Measurements from ENCODE around the gene CRYBB1. TPM values are rescaled to one million over a fixed set of nuclear protein-coding genes. Genes with fewer than 3 reads are reported as not detected.

Gene CRYBB1
- total and polyA plus RNA-seq, 2 donors (not counting 3 experiments of a cell fraction or from before 2014, with no cell fraction given): not detected

DNA sequence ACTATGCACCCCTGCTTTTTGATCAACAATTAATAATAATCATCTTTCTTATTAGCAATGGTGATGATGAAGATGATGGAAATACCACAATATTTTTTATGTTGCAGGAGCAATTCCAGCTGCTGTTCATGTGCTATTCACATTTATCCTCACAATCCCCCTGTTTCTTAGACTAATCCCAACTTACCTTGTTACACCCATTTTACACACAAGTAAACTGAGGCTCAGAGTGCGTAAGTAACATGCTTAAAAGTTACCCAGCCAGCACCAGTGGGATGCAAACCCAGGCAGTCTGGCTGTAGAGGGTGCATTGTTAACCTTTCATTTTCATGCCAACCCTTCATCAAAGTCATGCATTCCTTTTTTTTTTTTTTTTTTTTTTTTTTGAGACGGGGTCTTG, 2.4 kb upstream of the CRYBB1 start:
- intact Hi-C loops (cut with micrococcal nuclease): no loop called here
- dilution Hi-C loops (cut with MboI; ENCODE audit: extremely low pct_ligation_motif_present, low sequenced_read_pairs): no loop called here
- no TSS peak for BruUV-seq (replicated peaks)
- ChIA-PET POLR2A (no interaction called here), CTCF (no interaction called here)
- Histone ChIP-seq H3K9me1 (replicated peaks; ENCODE audit: control insufficient read depth, extremely low read depth, insufficient read depth, low read length) (no peaks in the 10 kb centered on the region), H3K27ac (ENCODE audit: insufficient read depth, low read depth, low read length) (no peak overlapping the region), H3K9me3 (replicated peaks; ENCODE audit: control insufficient read depth, insufficient read depth, low read length) (no peaks in the 10 kb centered on the region), H3K4me1 (ENCODE audit: control insufficient read depth, extremely low read depth, insufficient read depth, low read length) (no peaks in the 10 kb centered on the region), H2AFZ (ENCODE audit: low read depth, low read length) (no peak overlapping the region), H3K79me2 (ENCODE audit: control insufficient read depth, insufficient read depth, low read length) (no peaks in the 10 kb centered on the region), H3K36me3 (ENCODE audit: control insufficient read depth in 2 of 2, extremely low read depth in 1 of 2, insufficient read depth in 2 of 2, low read length in 2 of 2) (no peaks in the 10 kb centered on the region), H3K4me2 (ENCODE audit: insufficient read depth, low read length) (no peak overlapping the region), H3K4me3 (replicated peaks in 1 of 3; ENCODE audit: insufficient read depth in 1 of 3, low read depth in 1 of 3, low read length in 3 of 3) (no peak overlapping the region), H3K9ac (replicated peaks; ENCODE audit: extremely low read depth, insufficient read depth, low read length) (no peak overlapping the region), H4K20me1 (replicated peaks; ENCODE audit: control insufficient read depth, extremely low read depth, insufficient read depth, low read length) (no peaks in the 10 kb centered on the region), H3K27me3 (ENCODE audit: control insufficient read depth in 2 of 2, insufficient read depth in 2 of 2, low read length in 2 of 2) (peaks cover 0 to 2% of the 10 kb centered on the region in 2 experiments)
- FAIRE-seq (no peak), DNase-seq (ENCODE audit: low read depth, low spot score) (no peak)
- TF ChIP-seq, protein P1, sequence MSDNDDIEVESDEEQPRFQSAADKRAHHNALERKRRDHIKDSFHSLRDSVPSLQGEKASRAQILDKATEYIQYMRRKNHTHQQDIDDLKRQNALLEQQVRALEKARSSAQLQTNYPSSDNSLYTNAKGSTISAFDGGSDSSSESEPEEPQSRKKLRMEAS (IDR thresholded peaks at IDR 0.05; ENCODE audit: insufficient read depth, insufficient read length): no peak

DNA sequence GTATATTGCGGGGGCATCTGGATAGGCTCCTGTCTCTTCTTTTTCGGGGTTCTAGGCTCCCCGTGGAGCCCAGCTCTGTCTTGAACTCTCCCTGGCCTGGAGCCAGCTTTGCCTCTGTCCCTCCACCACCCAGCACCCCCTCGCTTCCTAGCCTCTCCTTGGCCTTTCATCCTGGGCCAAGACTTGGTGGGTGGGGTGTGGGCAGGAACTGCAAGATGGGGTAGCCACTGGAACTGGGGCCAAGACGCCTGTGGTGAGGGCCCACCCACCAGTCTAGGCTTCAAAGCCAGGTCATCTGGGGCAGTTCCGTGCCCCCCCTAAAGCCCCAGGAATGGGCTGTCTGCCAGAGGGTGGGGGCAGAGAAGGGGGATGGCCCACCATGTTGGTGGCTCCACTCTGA, 1.7 kb upstream of the CRYBB1 start:
- dilution Hi-C loops (cut with MboI; ENCODE audit: extremely low pct_ligation_motif_present, low sequenced_read_pairs): no loop called here
- Histone ChIP-seq H3K4me3 (replicated peaks in 1 of 3; ENCODE audit: insufficient read depth in 1 of 3, low read depth in 1 of 3, low read length in 3 of 3) (no peak overlapping the region), H3K9me1 (replicated peaks; ENCODE audit: control insufficient read depth, extremely low read depth, insufficient read depth, low read length) (no peaks in the 10 kb centered on the region), H3K79me2 (ENCODE audit: control insufficient read depth, insufficient read depth, low read length) (no peaks in the 10 kb centered on the region), H3K9ac (replicated peaks; ENCODE audit: extremely low read depth, insufficient read depth, low read length) (no peak overlapping the region), H3K4me2 (ENCODE audit: insufficient read depth, low read length) (no peak overlapping the region), H4K20me1 (replicated peaks; ENCODE audit: control insufficient read depth, extremely low read depth, insufficient read depth, low read length) (no peaks in the 10 kb centered on the region), H3K9me3 (replicated peaks; ENCODE audit: control insufficient read depth, insufficient read depth, low read length) (no peaks in the 10 kb centered on the region), H3K4me1 (ENCODE audit: control insufficient read depth, extremely low read depth, insufficient read depth, low read length) (no peaks in the 10 kb centered on the region), H2AFZ (ENCODE audit: low read depth, low read length) (no peak overlapping the region), H3K27ac (ENCODE audit: insufficient read depth, low read depth, low read length) (no peak overlapping the region), H3K27me3 (ENCODE audit: control insufficient read depth in 2 of 2, insufficient read depth in 2 of 2, low read length in 2 of 2) (peaks cover 0 to 5% of the 10 kb centered on the region in 2 experiments), H3K36me3 (ENCODE audit: control insufficient read depth in 2 of 2, extremely low read depth in 1 of 2, insufficient read depth in 2 of 2, low read length in 2 of 2) (no peaks in the 10 kb centered on the region)
- no peak for DNase-seq (ENCODE audit: low read depth, low spot score)
- ChIA-PET POLR2A (no interaction called here), CTCF (no interaction called here)
- BruUV-seq (replicated peaks): no TSS peak
- no peak for FAIRE-seq
- TF ChIP-seq POLR2AphosphoS5 (IDR thresholded peaks at IDR 0.05; ENCODE audit: insufficient read depth, low read depth, low read length) (no peak), FOS (IDR thresholded peaks at IDR 0.05; ENCODE audit: borderline replicate concordance, insufficient read depth, low read length) (no peak), POLR2A (IDR thresholded peaks at IDR 0.05; ENCODE audit: low read depth, low read length) (no peak), MYC (IDR thresholded peaks at IDR 0.05; ENCODE audit: low read depth, low read length) (no peak), JUN (IDR thresholded peaks at IDR 0.05; ENCODE audit: borderline replicate concordance, insufficient read depth, insufficient read length, low read depth) (no peak), EZH2 (IDR thresholded peaks at IDR 0.05; ENCODE audit: borderline replicate concordance, low read depth, low read length, severe bottlenecking) (no peak), GATA2 (IDR thresholded peaks at IDR 0.05; ENCODE audit: insufficient read depth, insufficient read length, low read depth, low read length) (no peak)
- TF ChIP-seq, protein P1 (IDR thresholded peaks at IDR 0.05; ENCODE audit: insufficient read depth, insufficient read length): no peak
- TF ChIP-seq, protein P2, sequence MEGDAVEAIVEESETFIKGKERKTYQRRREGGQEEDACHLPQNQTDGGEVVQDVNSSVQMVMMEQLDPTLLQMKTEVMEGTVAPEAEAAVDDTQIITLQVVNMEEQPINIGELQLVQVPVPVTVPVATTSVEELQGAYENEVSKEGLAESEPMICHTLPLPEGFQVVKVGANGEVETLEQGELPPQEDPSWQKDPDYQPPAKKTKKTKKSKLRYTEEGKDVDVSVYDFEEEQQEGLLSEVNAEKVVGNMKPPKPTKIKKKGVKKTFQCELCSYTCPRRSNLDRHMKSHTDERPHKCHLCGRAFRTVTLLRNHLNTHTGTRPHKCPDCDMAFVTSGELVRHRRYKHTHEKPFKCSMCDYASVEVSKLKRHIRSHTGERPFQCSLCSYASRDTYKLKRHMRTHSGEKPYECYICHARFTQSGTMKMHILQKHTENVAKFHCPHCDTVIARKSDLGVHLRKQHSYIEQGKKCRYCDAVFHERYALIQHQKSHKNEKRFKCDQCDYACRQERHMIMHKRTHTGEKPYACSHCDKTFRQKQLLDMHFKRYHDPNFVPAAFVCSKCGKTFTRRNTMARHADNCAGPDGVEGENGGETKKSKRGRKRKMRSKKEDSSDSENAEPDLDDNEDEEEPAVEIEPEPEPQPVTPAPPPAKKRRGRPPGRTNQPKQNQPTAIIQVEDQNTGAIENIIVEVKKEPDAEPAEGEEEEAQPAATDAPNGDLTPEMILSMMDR (IDR thresholded peaks at IDR 0.05; ENCODE audit: extremely low read depth in 1 of 2, insufficient read depth in 1 of 2, low read depth in 1 of 2, low read length in 2 of 2): no peak
- intact Hi-C loops (cut with micrococcal nuclease): no loop called here

All from endothelial cell of umbilical vein (primary cell).